ENCODE measurements around the gene ICOSLG. TPM values are rescaled to one million over a fixed set of nuclear protein-coding genes. Genes with fewer than 3 reads are reported as not detected.
"Not testable (repeated sequence)": the region's sequence is repeated elsewhere in the genome, so short reads cannot be mapped to it uniquely, and the experiment has no call there.

ICOSLG gene
- total and polyA plus RNA-seq, 2 of the 4 experiments (the other 2 are of a cell fraction): under 0.01 to 0.09 TPM

- H3K18ac ChIP-seq (ENCODE audit: low read depth, low read length); H3K9ac ChIP-seq (ENCODE audit: low read depth, low read length); H2BK15ac ChIP-seq (ENCODE audit: low read depth, low read length); H3K56ac ChIP-seq (ENCODE audit: extremely low read depth, insufficient read depth, low read length); H2AK9ac ChIP-seq (replicated peaks; ENCODE audit: low read depth, low read length, poor library complexity); H4K20me1 ChIP-seq (ENCODE audit: insufficient read depth, low read length); POLR2A ChIA-PET (ENCODE audit: unreplicated experiment); H2BK20ac ChIP-seq (ENCODE audit: low read depth, low read length); dilution Hi-C loops (cut with HindIII; ENCODE audit: low sequenced_read_pairs, unreplicated experiment); H4K5ac ChIP-seq (ENCODE audit: low read depth, low read length); intact Hi-C loops (cut with micrococcal nuclease); H3K23ac ChIP-seq (ENCODE audit: low read depth, low read length); H3K4ac ChIP-seq (ENCODE audit: low read depth, low read length); H3K27ac ChIP-seq (ENCODE audit: insufficient read depth, low read length); H3K9me3 ChIP-seq (ENCODE audit: control insufficient read depth, insufficient read depth, low read length); CTCF ChIA-PET; H3K79me1 ChIP-seq (ENCODE audit: low read depth in 1 of 2, low read length in 2 of 2); H3K4me1 ChIP-seq (ENCODE audit: control insufficient read depth, insufficient read depth, low read length); H3K27me3 ChIP-seq (ENCODE audit: control insufficient read depth, insufficient read depth, low read length); H2BK5ac ChIP-seq (ENCODE audit: low read depth, low read length, poor library complexity, severe bottlenecking); H2BK120ac ChIP-seq (ENCODE audit: low read depth, low read length); H3K14ac ChIP-seq (replicated peaks; ENCODE audit: low read depth, low read length); H4K91ac ChIP-seq (ENCODE audit: insufficient read depth, low read depth, low read length); H3K36me3 ChIP-seq (ENCODE audit: control insufficient read depth, insufficient read depth, low read length); in situ Hi-C loops (cut with MboI; ENCODE audit: low sequenced_read_pairs); BruUV-seq (replicated peaks); H2AFZ ChIP-seq (replicated peaks; ENCODE audit: low read length, poor library complexity); H3K4me2 ChIP-seq (ENCODE audit: low read depth, low read length); H3K9me1 ChIP-seq (ENCODE audit: insufficient read depth, low read length); H3K4me3 ChIP-seq (ENCODE audit: insufficient read depth, low read depth, low read length): not testable (repeated sequence)
- Histone ChIP-seq H4K8ac (ENCODE audit: low read depth in 2 of 2, low read length in 2 of 2) (peak overlapping the region in 1 of 2 experiments; percentile 55; a peak in 1 of 4 replicates), H2AK5ac (ENCODE audit: low read depth, low read length) (0 out of 2 replicates have a peak overlapping the region, but pooled peaks have one; percentile 28)
- DNase-seq: peak; percentile 32
- WGBS, 2 experiments (ENCODE audit: extremely low coverage in 2 of 2, insufficient read length in 1 of 2): no CpG with 5 or more reads among the region's 15 CpGs
- ATAC-seq (ENCODE audit: low read depth): peak; percentile 93
Measured at GRCh38 chr21:44207860-44208646, 32.7 kb downstream of the ICOSLG start.

GRCh38 chr21:44206698-44207676 lies 33.8 kb downstream of the ICOSLG start:
- H2BK5ac ChIP-seq (ENCODE audit: low read depth, low read length, poor library complexity, severe bottlenecking); POLR2A ChIA-PET (ENCODE audit: unreplicated experiment); H3K18ac ChIP-seq (ENCODE audit: low read depth, low read length); H3K27me3 ChIP-seq (ENCODE audit: control insufficient read depth, insufficient read depth, low read length); H3K4me2 ChIP-seq (ENCODE audit: low read depth, low read length); H3K27ac ChIP-seq (ENCODE audit: insufficient read depth, low read length); H3K4me1 ChIP-seq (ENCODE audit: control insufficient read depth, insufficient read depth, low read length); H2AFZ ChIP-seq (replicated peaks; ENCODE audit: low read length, poor library complexity); H4K8ac ChIP-seq (ENCODE audit: low read depth in 2 of 2, low read length in 2 of 2); dilution Hi-C loops (cut with HindIII; ENCODE audit: low sequenced_read_pairs, unreplicated experiment); DNase-seq; H4K20me1 ChIP-seq (ENCODE audit: insufficient read depth, low read length); H3K56ac ChIP-seq (ENCODE audit: extremely low read depth, insufficient read depth, low read length); H3K9ac ChIP-seq (ENCODE audit: low read depth, low read length); in situ Hi-C loops (cut with MboI; ENCODE audit: low sequenced_read_pairs); H3K36me3 ChIP-seq (ENCODE audit: control insufficient read depth, insufficient read depth, low read length); H3K14ac ChIP-seq (replicated peaks; ENCODE audit: low read depth, low read length); CTCF ChIA-PET; H2AK5ac ChIP-seq (ENCODE audit: low read depth, low read length); H4K91ac ChIP-seq (ENCODE audit: insufficient read depth, low read depth, low read length); H4K5ac ChIP-seq (ENCODE audit: low read depth, low read length); H3K9me1 ChIP-seq (ENCODE audit: insufficient read depth, low read length); ATAC-seq (ENCODE audit: low read depth); H2BK20ac ChIP-seq (ENCODE audit: low read depth, low read length); intact Hi-C loops (cut with micrococcal nuclease); H3K9me3 ChIP-seq (ENCODE audit: control insufficient read depth, insufficient read depth, low read length); H2AK9ac ChIP-seq (replicated peaks; ENCODE audit: low read depth, low read length, poor library complexity); H3K23ac ChIP-seq (ENCODE audit: low read depth, low read length); H2BK120ac ChIP-seq (ENCODE audit: low read depth, low read length); H2BK15ac ChIP-seq (ENCODE audit: low read depth, low read length); BruUV-seq (replicated peaks); H3K4ac ChIP-seq (ENCODE audit: low read depth, low read length); H3K79me1 ChIP-seq (ENCODE audit: low read depth in 1 of 2, low read length in 2 of 2); H3K4me3 ChIP-seq (ENCODE audit: insufficient read depth, low read depth, low read length): not testable (repeated sequence)
- WGBS, 2 experiments (ENCODE audit: extremely low coverage in 2 of 2, insufficient read length in 1 of 2): no CpG with 5 or more reads among the region's 33 CpGs

Data from IMR-90 (cell line).